Esophagus squamous epithelium (tissue), 4 donors: Measurements from ENCODE around the gene COL4A2.

Source experiments
- POLR2A ChIP-seq, 4 donors: fragments of 450-650 bp; IDR thresholded peaks; one replicate each; pipeline ENCODE4 v1.6.1; 2017; ENCODE audit warnings: antibody characterized with exemption in 4 of 4, mild to moderate bottlenecking in 4 of 4, moderate library complexity in 3 of 4
- TF ChIP-seq, protein P1 (sequence below), 6 experiments: fragments of 450-650 bp in 4 of 6; fragments of 200-600 bp in 2 of 6; sonication (generic) in 2 of 6; IDR thresholded peaks; one replicate each; pipeline ENCODE4 v1.5.1; 2016 to 2019; ENCODE audit warnings: antibody characterized with exemption in 6 of 6, mild to moderate bottlenecking in 4 of 6, moderate library complexity in 4 of 6

DNA sequence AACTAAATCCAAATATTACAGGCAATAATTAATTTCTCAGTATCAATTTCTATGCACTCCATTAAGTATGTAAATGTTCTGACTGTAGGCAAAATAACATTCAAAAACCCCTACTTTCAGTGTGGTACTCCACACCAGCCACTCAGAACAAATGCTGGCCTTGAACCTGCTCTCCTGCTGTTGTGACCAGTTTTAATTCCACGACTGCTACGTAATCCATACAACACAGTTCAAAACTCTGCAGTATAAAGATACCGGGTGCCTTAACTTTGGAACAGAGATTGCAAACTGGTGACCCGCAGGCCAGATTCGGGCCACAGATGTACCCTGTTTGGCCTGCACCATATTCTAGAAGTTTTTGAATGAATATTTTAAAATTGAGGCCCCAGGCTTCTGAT, 30.5 kb upstream of the COL4A2 start:
- TF ChIP-seq, protein P1, sequence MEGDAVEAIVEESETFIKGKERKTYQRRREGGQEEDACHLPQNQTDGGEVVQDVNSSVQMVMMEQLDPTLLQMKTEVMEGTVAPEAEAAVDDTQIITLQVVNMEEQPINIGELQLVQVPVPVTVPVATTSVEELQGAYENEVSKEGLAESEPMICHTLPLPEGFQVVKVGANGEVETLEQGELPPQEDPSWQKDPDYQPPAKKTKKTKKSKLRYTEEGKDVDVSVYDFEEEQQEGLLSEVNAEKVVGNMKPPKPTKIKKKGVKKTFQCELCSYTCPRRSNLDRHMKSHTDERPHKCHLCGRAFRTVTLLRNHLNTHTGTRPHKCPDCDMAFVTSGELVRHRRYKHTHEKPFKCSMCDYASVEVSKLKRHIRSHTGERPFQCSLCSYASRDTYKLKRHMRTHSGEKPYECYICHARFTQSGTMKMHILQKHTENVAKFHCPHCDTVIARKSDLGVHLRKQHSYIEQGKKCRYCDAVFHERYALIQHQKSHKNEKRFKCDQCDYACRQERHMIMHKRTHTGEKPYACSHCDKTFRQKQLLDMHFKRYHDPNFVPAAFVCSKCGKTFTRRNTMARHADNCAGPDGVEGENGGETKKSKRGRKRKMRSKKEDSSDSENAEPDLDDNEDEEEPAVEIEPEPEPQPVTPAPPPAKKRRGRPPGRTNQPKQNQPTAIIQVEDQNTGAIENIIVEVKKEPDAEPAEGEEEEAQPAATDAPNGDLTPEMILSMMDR (IDR thresholded peaks at IDR 0.05): no peak
- TF ChIP-seq POLR2A (IDR thresholded peaks at IDR 0.05): no peak
